ENCODE measurements around the gene AMOTL1. TPM values are rescaled to one million over a fixed set of nuclear protein-coding genes. Genes with fewer than 3 reads are reported as not detected.

AMOTL1 gene
- total and polyA plus RNA-seq, 2 of the 8 experiments (the other 6 are each of a cell fraction or from before 2014, with no cell fraction given) = 9.0 to 27.6 TPM

- no peak overlapping the region for H3K23ac ChIP-seq (ENCODE audit: insufficient read length)
- H4K20me1 ChIP-seq (replicated peaks in 1 of 2; ENCODE audit: control insufficient read depth in 1 of 2, insufficient read depth in 2 of 2, low read length in 2 of 2) = no peaks in the 10 kb centered on the region
- no peaks in the 10 kb centered on the region for H3K79me2 ChIP-seq (ENCODE audit: control insufficient read depth in 1 of 2, insufficient read depth in 2 of 2, low read length in 2 of 2)
- H3K18ac ChIP-seq (ENCODE audit: extremely low read depth, low read length) = peak overlapping the region; percentile 79
- H4K91ac ChIP-seq (replicated peaks; ENCODE audit: insufficient read length, low read length) = peak overlapping the region; percentile 58
- peak overlapping the region; percentile 73; the same call in 1 of the 2 replicates for H2BK15ac ChIP-seq (ENCODE audit: low read length)
- H2AK5ac ChIP-seq (ENCODE audit: low read depth, low read length) = no peak overlapping the region
- peak overlapping the region; percentile 89; the same call in 1 of the 2 replicates for H2BK12ac ChIP-seq (ENCODE audit: low read depth, low read length)
- H3K14ac ChIP-seq (ENCODE audit: insufficient read length) = no peak overlapping the region
- H3K4ac ChIP-seq (replicated peaks; ENCODE audit: insufficient read length, low read depth, low read length) = no peak overlapping the region
- H2BK120ac ChIP-seq (replicated peaks; ENCODE audit: low read depth, low read length) = no peak overlapping the region
- no peaks in the 10 kb centered on the region for H3K9me3 ChIP-seq (ENCODE audit: insufficient read depth in 2 of 2, low read depth in 1 of 2, low read length in 1 of 2)
- no peak overlapping the region for H3K56ac ChIP-seq (replicated peaks; ENCODE audit: insufficient read length, low read depth, low read length)
- POLR2A ChIA-PET (ENCODE audit: partially characterized antibody) = interaction anchor here (0.7 to 3.4 kb wide), 9 partner anchors 8 to 94 kb away, joined by 3 to 18 read pairs (median 4); partner anchors contain the start of gene AMOTL1
- peak overlapping the region; percentile 97 to 100 for H3K4me2 ChIP-seq (ENCODE audit: insufficient read depth in 1 of 2, low read depth in 2 of 2, low read length in 2 of 2)
- FAIRE-seq (peak; percentile 91), DNase-seq (ENCODE audit: low read depth in 1 of 2, low spot score in 2 of 2) (peak in 1 of 2 experiments; percentile 62)
- H3K79me1 ChIP-seq (ENCODE audit: low read depth, low read length) = no peaks in the 10 kb centered on the region
- peak overlapping the region; percentile 26; the same call in 1 of the 2 replicates for H2BK5ac ChIP-seq (ENCODE audit: low read depth, low read length)
- H2AFZ ChIP-seq (ENCODE audit: low read length) = peak overlapping the region; percentile 82
- H3K4me3 ChIP-seq (ENCODE audit: extremely low read depth in 1 of 4, insufficient read depth in 2 of 4, low read depth in 3 of 4, low read length in 4 of 4) = peak overlapping the region; percentile 61 to 69 (median 67)
- peaks cover 6% of the 10 kb centered on the region for H3K23me2 ChIP-seq (ENCODE audit: low read depth, low read length)
- peaks cover 0 to 31% (median 19%) of the 10 kb centered on the region in 4 experiments; a peak in 6 of 7 replicates for H3K27me3 ChIP-seq (replicated peaks in 1 of 4; ENCODE audit: control insufficient read depth in 3 of 4, extremely low read depth in 1 of 4, insufficient read depth in 3 of 4, low read length in 3 of 4)
- WGBS, 2 experiments (ENCODE audit: extremely low coverage in 1 of 2, insufficient coverage in 1 of 2, insufficient read length in 1 of 2, insufficient replicate concordance in 2 of 2, low coverage in 1 of 2, low lambda C conversion rate in 2 of 2, missing lambda C conversion rate in 1 of 2) = 6% methylated on average over 35 of the region's 35 CpGs; no CpG with 5 or more reads in 1 of the 2 experiments
- H3K27ac ChIP-seq (ENCODE audit: low read depth, low read length) = no peak overlapping the region
- CTCF ChIA-PET (ENCODE audit: partially characterized antibody) = interaction anchor here (0.6 to 8.1 kb wide), 38 partner anchors 9 to 228 kb away, joined by 3 to 95 read pairs (median 4); partner anchors contain the start of gene AMOTL1
- peak overlapping the region; percentile 20 for H4K5ac ChIP-seq (ENCODE audit: insufficient read length, low read depth, low read length)
- H3K36me3 ChIP-seq (ENCODE audit: control insufficient read depth in 2 of 4, insufficient read depth in 4 of 4, low read length in 3 of 4) = no peaks in the 10 kb centered on the region
- H3K4me1 ChIP-seq (replicated peaks in 1 of 4; ENCODE audit: control insufficient read depth in 3 of 4, insufficient read depth in 4 of 4, low read length in 3 of 4) = peaks cover 0 to 17% (median 7%) of the 10 kb centered on the region in 4 experiments; a peak in 6 of 7 replicates
- peak overlapping the region; percentile 91; the same call in 1 of the 2 replicates for H4K8ac ChIP-seq (ENCODE audit: extremely low read depth, insufficient read depth, low read length)
- peak overlapping the region; percentile 87 for H2BK20ac ChIP-seq (ENCODE audit: low read length)
- H3K9ac ChIP-seq (replicated peaks in 1 of 4; ENCODE audit: extremely low read depth in 1 of 4, low read depth in 3 of 4, low read length in 3 of 4) = peak overlapping the region in 3 of 4 experiments; percentile 54 to 59 (median 57); a peak in 6 of 7 replicates
- TF ChIP-seq RBBP5 (IDR thresholded peaks at IDR 0.05; ENCODE audit: borderline replicate concordance, low read depth, low read length) (peak; percentile 37; the same call in 1 of the 2 replicates), SP1 (IDR thresholded peaks at IDR 0.05; ENCODE audit: low read depth, low read length) (no peak), KDM5A (IDR thresholded peaks at IDR 0.05; ENCODE audit: low read length) (no peak), CTCF (IDR thresholded peaks at IDR 0.05; ENCODE audit: control extremely low read depth in 1 of 3, insufficient read depth in 1 of 3, low read depth in 1 of 3, low read length in 3 of 3) (peak in 2 of 3 experiments; percentile 38 to 66; a peak in 2 of 4 replicates), NRF1 (IDR thresholded peaks at IDR 0.05; ENCODE audit: low read depth, low read length) (no peak), TBP (IDR thresholded peaks at IDR 0.05; ENCODE audit: low read depth, low read length) (no peak), TAF1 (IDR thresholded peaks at IDR 0.05; ENCODE audit: low read depth, low read length) (0 out of 2 replicates have a peak, but pooled peaks have one; percentile 20), POU5F1 (IDR thresholded peaks at IDR 0.05; ENCODE audit: low read depth, low read length) (no peak), JUN (IDR thresholded peaks at IDR 0.05; ENCODE audit: low read depth, low read length) (no peak)
Measured at GRCh38 chr11:94741022-94741679, 27.0 kb upstream of the AMOTL1 start.
